WI38 (cell line): Measurements from ENCODE around the gene COL1A1.

Experiments
- H3K4me3 ChIP-seq: 2 replicates; pipeline ENCODE4 v1.5.1; 2011; ENCODE audit warnings: low read depth, mild to moderate bottlenecking, control low read depth, low read length
- TF ChIP-seq, protein P1 (sequence below): IDR thresholded peaks from 2 replicates; pipeline ENCODE4 v1.5.1; 2012; ENCODE audit warnings: low read depth, mild to moderate bottlenecking, control low read depth, low read length

COL1A1 gene

DNA sequence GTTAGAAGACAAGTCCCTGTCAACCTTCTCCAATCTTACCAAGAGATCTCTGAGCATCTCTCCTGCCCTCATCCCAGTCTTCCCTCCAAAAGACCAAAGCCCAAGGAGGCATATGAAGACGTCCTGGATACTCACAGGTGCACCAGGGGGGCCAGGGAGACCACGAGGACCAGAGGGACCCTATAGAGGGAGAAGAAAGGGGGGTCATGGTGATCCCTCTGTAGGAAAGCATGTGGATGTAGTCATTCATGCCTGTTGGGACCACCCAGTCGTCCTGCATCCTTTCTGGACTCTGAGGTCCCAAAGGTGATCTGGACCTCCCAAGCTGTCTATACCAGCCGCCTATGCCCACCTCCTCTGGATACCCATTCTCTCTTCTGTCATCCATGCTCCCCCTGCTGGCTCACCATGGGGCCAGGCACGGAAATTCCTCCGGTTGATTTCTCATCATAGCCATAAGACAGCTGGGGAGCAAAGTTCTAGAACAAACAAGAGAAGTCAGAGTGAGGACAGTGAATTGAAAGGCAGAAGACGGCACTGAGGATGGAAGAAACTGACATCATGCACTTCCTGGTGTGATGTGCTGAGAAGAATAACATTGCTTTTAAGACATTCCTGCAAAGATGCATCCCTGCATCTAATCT, 3.3 kb downstream of the COL1A1 start:
- H3K4me3 ChIP-seq, result peak overlapping the region; percentile 100
- TF ChIP-seq, protein P1, sequence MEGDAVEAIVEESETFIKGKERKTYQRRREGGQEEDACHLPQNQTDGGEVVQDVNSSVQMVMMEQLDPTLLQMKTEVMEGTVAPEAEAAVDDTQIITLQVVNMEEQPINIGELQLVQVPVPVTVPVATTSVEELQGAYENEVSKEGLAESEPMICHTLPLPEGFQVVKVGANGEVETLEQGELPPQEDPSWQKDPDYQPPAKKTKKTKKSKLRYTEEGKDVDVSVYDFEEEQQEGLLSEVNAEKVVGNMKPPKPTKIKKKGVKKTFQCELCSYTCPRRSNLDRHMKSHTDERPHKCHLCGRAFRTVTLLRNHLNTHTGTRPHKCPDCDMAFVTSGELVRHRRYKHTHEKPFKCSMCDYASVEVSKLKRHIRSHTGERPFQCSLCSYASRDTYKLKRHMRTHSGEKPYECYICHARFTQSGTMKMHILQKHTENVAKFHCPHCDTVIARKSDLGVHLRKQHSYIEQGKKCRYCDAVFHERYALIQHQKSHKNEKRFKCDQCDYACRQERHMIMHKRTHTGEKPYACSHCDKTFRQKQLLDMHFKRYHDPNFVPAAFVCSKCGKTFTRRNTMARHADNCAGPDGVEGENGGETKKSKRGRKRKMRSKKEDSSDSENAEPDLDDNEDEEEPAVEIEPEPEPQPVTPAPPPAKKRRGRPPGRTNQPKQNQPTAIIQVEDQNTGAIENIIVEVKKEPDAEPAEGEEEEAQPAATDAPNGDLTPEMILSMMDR, result peak; percentile 65

GRCh38 chr17:50196826-50197225, 4.6 kb downstream of the COL1A1 start:
- H3K4me3 ChIP-seq, result peak overlapping the region; percentile 100
- TF ChIP-seq, protein P1, result no peak

- peak overlapping the region; percentile 100; the same call in 1 of the 2 replicates for H3K4me3 ChIP-seq
- TF ChIP-seq, protein P1, result no peak
These were observed 5.4 kb downstream of the COL1A1 start for GRCh38 chr17:50196036-50196435.

- TF ChIP-seq, protein P1, result peak; percentile 43; the same call in 1 of the 2 replicates
- 0 out of 2 replicates have a peak overlapping the region, but pooled peaks have one; percentile 11 for H3K4me3 ChIP-seq
These were observed 6.2 kb downstream of the COL1A1 start for GRCh38 chr17:50194934-50195865.

DNA sequence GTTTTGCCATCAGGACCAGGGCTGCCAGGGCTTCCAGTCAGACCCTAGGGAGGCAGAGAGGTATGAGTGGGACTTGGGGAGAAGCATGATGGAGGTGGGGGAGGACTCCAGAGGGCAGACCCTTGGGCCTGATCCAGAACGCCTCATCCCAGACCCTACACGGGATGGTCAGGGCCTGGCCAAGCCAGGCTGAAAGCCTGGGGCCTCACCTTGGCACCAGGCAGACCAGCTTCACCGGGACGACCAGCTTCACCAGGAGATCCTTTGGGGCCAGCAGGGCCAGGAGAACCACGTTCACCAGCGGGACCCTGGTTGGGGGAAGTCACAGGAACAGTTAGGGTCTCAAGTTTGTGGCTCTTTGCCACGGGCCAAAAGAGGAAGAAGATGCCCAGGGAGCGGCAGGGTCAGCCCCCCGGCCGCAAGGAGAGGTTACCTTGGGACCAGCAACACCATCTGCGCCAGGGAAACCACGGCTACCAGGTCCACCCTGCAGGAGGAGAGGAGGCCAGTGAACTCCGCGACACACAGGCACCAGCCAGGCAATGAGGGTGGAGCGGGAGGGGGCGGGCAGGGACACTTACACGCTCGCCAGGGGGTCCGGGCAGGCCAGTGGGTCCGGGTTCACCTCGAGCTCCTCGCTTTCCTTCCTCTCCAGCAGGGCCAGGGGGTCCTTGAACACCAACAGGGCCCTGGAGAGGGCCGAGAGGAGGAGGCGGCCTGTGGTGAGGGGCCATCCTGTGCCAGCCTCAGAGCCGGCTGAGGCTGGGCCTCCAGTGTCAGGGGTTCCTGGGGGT, 7.1 kb downstream of the COL1A1 start:
- TF ChIP-seq, protein P1, result no peak
- H3K4me3 ChIP-seq, result no peak overlapping the region

- no peak overlapping the region for H3K4me3 ChIP-seq
These were observed 8.7 kb downstream of the COL1A1 start for GRCh38 chr17:50192618-50193291.

More at GRCh38 chr17:50192618-50193291, 8.7 kb downstream of the COL1A1 start:
- TF ChIP-seq, protein P1, result no peak
